Adrenal gland (tissue), 12 donors: ENCODE measurements around the gene EEF1AKMT2. TPM values are rescaled to one million over a fixed set of nuclear protein-coding genes. Genes with fewer than 3 reads are reported as not detected.
A peak's percentile ranks its signal among the peaks of the same experiment; 100 is the strongest.

Experiments
- DNase-seq, 7 donors: peaks; one replicate each; pipeline ENCODE4 v3.0.0-alpha.2; 2019 to 2020
- H3K27ac ChIP-seq, 5 donors: fragments of 200-600 bp; sonication (generic) in 4 of 5; 1 replicate in 3 of 5; 2 replicates in 2 of 5; pipeline versions ENCODE4 v1.5.1 to v1.8.0; 2016 to 2020; ENCODE audit warnings: mild to moderate bottlenecking in 1 of 5
- H3K27me3 ChIP-seq: fragments of 200-600 bp; 2 replicates; pipeline ENCODE4 v1.8.0; 2021
- H3K36me3 ChIP-seq, 2 donors: fragments of 200-600 bp; replicated peaks in 1 of 2; 1 replicate in 1 of 2; 2 replicates in 1 of 2; pipeline versions ENCODE4 v1.5.1 to v1.8.0; 2018 to 2022
- H3K4me1 ChIP-seq, 2 donors: fragments of 200-600 bp; replicated peaks in 1 of 2; 1 replicate in 1 of 2; 2 replicates in 1 of 2; pipeline versions ENCODE4 v1.5.1 to v1.8.0; 2018 to 2021
- H3K4me3 ChIP-seq, 4 donors: fragments of 200-600 bp; sonication (generic) in 3 of 4; one replicate each; pipeline ENCODE4 v1.5.1; 2016 to 2018
- H3K9me3 ChIP-seq, 3 donors: fragments of 200-600 bp; sonication (generic) in 1 of 3; replicated peaks in 1 of 3; 1 replicate in 2 of 3; 2 replicates in 1 of 3; pipeline versions ENCODE4 v1.5.1 to v1.8.0; 2016 to 2021
- POLR2A ChIP-seq, 2 donors: fragments of 450-650 bp; IDR thresholded peaks; one replicate each; pipeline ENCODE4 v1.6.1; 2017; ENCODE audit warnings: antibody characterized with exemption in 2 of 2, mild to moderate bottlenecking in 2 of 2, moderate library complexity in 1 of 2
- WGBS, 4 donors: extraction: QIAGEN DNeasy Blood & Tissue Kit in 2 of 4; methylation state at CpG; one replicate each; pipeline versions ENCODE4 v1.1.5 to v1.1.7; 2013 to 2017; 5-methylcytosine and 5-hydroxymethylcytosine counted together
- intact Hi-C, 2 donors: fragments of 100-400 bp; cut with DNase I; formaldehyde crosslinking; loops; one replicate each; pipeline versions ENCODE4 v1.14.1 to v1.15.0; 2022 to 2023
- polyA plus RNA-seq, 3 donors: library from polyadenylated mRNA; stranded (reverse); fragments of 200-250 nt in 2 of 3; fragments of 350-450 nt in 1 of 3; fragmentation: Illumina TruSeq in 1 of 3; extraction: RNeasy Lipid Tissue Mini Kit (QIAGEN cat#74804) in 1 of 3; gene quantifications; one replicate each; pipeline ENCODE4 v1.2.3, GENCODE V29; 2013 to 2014
- total RNA-seq, 9 donors: library from RNA; depleted of rRNA in 4 of 9; stranded (reverse); fragments of >200 nt in 4 of 9; fragments of 120-200 nt in 1 of 9; fragmentation: NEBNext Ultra II Directional in 1 of 9; extraction: Animal tissue kit (Norgen Biotek cat#: 25700) in 1 of 9; gene quantifications; one replicate each; pipeline versions ENCODE4 v1.1.0 to v1.2.4, GENCODE V29; 2013 to 2023
- TF ChIP-seq, protein P1 (sequence below), 6 experiments: fragments of 450-650 bp in 4 of 6; fragments of 200-600 bp in 2 of 6; sonication (generic) in 1 of 6; IDR thresholded peaks; 1 replicate in 5 of 6; 2 replicates in 1 of 6; pipeline versions ENCODE4 v1.5.1 to v1.8.0; 2016 to 2021; ENCODE audit warnings: antibody characterized with exemption in 6 of 6, mild to moderate bottlenecking in 2 of 6, moderate library complexity in 1 of 6
- donor health status: healthy with polysubstance abuse.
- donor health status: Bipolar disorder and iron deficiency.
- donor health status: DM: yes; HTN: yes; CAD: no.
- donor health status: DM: no; HTN: no; CAD: no.
- donor health status: DM: no; HTN: no; CAD: no.
- donor health status: DM: yes; HTN: yes; CAD: no.

The EEF1AKMT2 gene
- total and polyA plus RNA-seq, 12 donors: 2.7 to 24.5 (median 17.1) TPM

DNA sequence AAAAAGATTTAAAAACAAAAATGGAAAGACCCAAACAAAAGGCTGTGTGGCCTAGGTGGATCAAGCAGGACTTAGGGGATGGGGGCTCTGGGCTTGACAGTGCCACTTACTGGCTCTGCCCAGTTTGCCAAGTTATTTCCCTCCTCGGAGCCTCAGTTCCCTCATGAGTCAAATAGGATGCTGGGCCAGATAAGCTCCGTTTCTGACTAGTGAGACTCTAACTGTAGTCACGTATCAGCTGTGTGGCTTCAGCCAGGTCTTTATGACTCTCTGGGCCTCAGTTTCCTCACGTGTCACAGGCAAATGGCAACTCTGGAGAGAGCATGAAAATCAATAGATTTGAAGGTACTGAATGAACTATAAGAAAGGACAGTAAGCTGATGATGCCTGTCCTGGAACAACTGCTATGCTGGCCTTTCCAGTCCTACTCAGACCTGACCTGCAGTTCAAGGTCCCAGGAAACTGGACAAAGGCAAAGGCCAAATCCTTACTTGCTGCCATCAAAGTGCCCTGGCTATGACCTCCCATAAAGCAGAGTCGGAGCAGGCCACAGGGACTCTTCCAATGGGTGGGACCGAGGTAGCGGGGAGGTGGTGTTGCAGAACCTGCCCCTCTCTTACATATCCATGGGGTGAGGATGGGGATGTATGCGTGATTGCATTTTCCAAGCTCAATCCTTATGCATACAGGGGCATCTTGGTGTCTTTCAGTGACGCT, 74.5 kb downstream of the EEF1AKMT2 start:
- H3K4me1 ChIP-seq: peaks cover 51 to 86% of the 10 kb centered on the region in 2 donors
- peak overlapping the region in 4 of 5 donors; percentile 42 to 83 (median 72) for H3K27ac ChIP-seq

DNA sequence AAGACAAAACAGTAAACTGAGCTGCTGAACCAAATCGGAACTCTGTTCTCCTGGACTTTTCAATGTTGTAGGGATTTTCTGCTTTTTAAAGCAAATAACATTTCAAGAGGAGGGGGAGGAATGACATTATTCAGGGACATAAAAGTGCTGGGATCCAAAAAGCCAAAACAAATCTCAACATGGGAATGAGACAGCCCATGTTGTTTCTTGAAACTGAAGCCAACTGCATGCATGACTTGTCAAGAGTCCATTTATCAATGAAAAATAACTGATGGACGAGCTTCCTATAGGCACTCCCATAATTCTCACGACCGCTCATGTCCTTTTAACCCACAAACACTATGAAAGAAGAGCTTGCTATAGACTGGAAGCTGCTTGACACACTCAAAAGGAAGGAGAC, 75.3 kb downstream of the EEF1AKMT2 start:
- Histone ChIP-seq H3K4me3 (no peak overlapping the region), H3K4me1 (peaks cover 43 to 78% of the 10 kb centered on the region in 2 donors), H3K27ac (peak overlapping the region in 1 of 5 donors; percentile 13), H3K9me3 (no peaks in the 10 kb centered on the region), H3K27me3 (no peaks in the 10 kb centered on the region), H3K36me3 (no peaks in the 10 kb centered on the region)
- TF ChIP-seq, protein P1, sequence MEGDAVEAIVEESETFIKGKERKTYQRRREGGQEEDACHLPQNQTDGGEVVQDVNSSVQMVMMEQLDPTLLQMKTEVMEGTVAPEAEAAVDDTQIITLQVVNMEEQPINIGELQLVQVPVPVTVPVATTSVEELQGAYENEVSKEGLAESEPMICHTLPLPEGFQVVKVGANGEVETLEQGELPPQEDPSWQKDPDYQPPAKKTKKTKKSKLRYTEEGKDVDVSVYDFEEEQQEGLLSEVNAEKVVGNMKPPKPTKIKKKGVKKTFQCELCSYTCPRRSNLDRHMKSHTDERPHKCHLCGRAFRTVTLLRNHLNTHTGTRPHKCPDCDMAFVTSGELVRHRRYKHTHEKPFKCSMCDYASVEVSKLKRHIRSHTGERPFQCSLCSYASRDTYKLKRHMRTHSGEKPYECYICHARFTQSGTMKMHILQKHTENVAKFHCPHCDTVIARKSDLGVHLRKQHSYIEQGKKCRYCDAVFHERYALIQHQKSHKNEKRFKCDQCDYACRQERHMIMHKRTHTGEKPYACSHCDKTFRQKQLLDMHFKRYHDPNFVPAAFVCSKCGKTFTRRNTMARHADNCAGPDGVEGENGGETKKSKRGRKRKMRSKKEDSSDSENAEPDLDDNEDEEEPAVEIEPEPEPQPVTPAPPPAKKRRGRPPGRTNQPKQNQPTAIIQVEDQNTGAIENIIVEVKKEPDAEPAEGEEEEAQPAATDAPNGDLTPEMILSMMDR (IDR thresholded peaks at IDR 0.05): no peak
- intact Hi-C loops: no loop called here
- 73 to 86% (median 81%) methylated on average over 4 of the region's 4 CpGs for WGBS, 4 donors
- no peak for DNase-seq

More for the DNA sequence above, 74.5 kb downstream of the EEF1AKMT2 start:
- no peaks in the 10 kb centered on the region for H3K36me3 ChIP-seq
- no peak for TF ChIP-seq POLR2A (IDR thresholded peaks at IDR 0.05)
- TF ChIP-seq, protein P1 (IDR thresholded peaks at IDR 0.05): no peak
- no peaks in the 10 kb centered on the region for H3K9me3 ChIP-seq
- no peak overlapping the region for H3K4me3 ChIP-seq
- intact Hi-C loops: no loop called here
- WGBS, 4 donors: 63 to 86% (median 76%) methylated on average over 7 to 9 of the region's 9 CpGs
- DNase-seq: no peak
- H3K27me3 ChIP-seq: no peaks in the 10 kb centered on the region

DNA sequence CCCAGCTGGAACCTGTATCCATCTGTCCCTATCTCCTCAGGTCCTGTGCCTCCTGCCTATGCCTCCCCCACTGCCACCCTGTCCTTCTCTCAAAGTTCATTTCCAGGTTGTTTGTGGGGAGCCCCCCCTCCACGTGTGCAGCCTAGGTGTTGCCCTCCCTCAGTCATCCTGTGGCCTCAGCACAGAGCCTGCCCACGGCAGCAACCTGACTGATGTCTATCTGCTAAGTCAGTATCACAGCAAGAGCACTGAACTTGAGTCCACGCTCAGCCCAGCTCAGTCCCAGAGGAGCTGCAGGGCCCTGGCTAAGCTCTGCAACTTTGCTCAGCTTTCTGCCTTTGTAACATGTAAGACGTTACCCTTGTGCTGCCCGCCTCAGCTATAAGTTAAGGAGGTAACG, 76.2 kb downstream of the EEF1AKMT2 start:
- TF ChIP-seq, protein P1 (IDR thresholded peaks at IDR 0.05): no peak
- no peak for TF ChIP-seq POLR2A (IDR thresholded peaks at IDR 0.05)
- DNase-seq: no peak
- peak overlapping the region in 2 of 5 donors; percentile 6 to 13 for H3K27ac ChIP-seq
- H3K4me1 ChIP-seq: peaks cover 40 to 75% of the 10 kb centered on the region in 2 donors
- intact Hi-C loops: no loop called here
- H3K4me3 ChIP-seq: no peak overlapping the region
- H3K27me3 ChIP-seq: no peaks in the 10 kb centered on the region
- H3K36me3 ChIP-seq: no peaks in the 10 kb centered on the region
- no peaks in the 10 kb centered on the region for H3K9me3 ChIP-seq
- 41 to 59% (median 57%) methylated on average over 4 to 6 of the region's 6 CpGs for WGBS, 4 donors

DNA sequence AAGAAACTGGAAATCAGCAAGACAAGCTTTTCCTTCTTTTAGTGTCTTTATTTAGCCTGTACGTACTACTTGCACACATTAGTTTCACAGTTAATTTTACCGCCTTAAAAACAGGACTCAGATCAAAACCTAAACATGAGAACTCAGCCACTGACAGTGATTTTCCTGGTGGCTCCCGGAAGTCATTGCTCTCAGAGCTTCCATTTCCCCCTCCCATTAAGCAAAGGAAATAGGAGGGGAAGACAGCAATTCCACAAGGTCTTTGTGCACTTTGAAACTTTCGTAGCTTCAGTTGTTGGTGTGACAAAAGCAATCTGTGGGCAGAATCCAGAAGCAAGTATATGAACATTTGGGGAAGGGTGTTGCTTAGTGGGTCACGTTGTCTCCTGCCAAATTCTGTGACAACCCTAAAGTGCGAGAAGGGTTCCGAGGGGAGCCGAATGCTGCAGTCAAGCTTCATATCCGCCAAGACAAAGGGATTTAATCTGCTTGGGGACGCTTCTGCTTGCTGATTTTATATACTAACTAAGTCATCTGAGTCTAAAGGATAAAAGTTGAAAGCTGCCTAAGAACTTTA, 77.9 kb downstream of the EEF1AKMT2 start:
- no peak for DNase-seq
- peak overlapping the region in 2 of 5 donors; percentile 38 to 56 for H3K27ac ChIP-seq

More for the DNA sequence above, 77.9 kb downstream of the EEF1AKMT2 start:
- no peaks in the 10 kb centered on the region for H3K27me3 ChIP-seq
- intact Hi-C loops: no loop called here
- no peaks in the 10 kb centered on the region for H3K36me3 ChIP-seq
- no peak overlapping the region for H3K4me3 ChIP-seq
- no peaks in the 10 kb centered on the region for H3K9me3 ChIP-seq
- H3K4me1 ChIP-seq: peaks cover 40 to 75% of the 10 kb centered on the region in 2 donors
- WGBS, 4 donors: 42 to 63% (median 55%) methylated on average over 10 of the region's 10 CpGs
- TF ChIP-seq, protein P1 (IDR thresholded peaks at IDR 0.05): peak in 1 of 6 experiments; percentile 13
- no peak for TF ChIP-seq POLR2A (IDR thresholded peaks at IDR 0.05)
